Measurements from ENCODE around the gene ANGPTL5.

DNA sequence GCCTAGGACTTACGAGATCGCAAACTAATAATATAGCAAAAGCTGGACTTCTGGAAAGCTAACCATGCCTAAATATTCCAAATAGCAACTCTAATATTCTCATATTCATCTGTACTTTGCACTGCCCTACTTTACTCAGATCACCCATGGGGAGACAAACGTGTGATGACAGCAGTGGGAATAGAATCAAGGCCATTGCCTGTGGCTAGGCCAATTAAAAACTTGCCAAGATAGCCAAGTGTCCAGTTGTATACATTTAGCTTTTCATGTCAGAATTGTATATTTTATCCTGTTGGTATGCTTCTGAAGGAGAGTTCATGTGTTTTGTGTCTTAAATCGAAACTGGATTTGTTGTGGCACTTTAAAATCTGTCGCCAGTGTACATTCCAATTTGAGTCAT is 2.7 kb downstream of the ANGPTL5 start:
- TF ChIP-seq, protein P1, sequence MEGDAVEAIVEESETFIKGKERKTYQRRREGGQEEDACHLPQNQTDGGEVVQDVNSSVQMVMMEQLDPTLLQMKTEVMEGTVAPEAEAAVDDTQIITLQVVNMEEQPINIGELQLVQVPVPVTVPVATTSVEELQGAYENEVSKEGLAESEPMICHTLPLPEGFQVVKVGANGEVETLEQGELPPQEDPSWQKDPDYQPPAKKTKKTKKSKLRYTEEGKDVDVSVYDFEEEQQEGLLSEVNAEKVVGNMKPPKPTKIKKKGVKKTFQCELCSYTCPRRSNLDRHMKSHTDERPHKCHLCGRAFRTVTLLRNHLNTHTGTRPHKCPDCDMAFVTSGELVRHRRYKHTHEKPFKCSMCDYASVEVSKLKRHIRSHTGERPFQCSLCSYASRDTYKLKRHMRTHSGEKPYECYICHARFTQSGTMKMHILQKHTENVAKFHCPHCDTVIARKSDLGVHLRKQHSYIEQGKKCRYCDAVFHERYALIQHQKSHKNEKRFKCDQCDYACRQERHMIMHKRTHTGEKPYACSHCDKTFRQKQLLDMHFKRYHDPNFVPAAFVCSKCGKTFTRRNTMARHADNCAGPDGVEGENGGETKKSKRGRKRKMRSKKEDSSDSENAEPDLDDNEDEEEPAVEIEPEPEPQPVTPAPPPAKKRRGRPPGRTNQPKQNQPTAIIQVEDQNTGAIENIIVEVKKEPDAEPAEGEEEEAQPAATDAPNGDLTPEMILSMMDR (IDR thresholded peaks at IDR 0.05) = no peak
- TF ChIP-seq POLR2AphosphoS5 (IDR thresholded peaks at IDR 0.05; ENCODE audit: low read depth, low read length) (no peak), SIN3A (IDR thresholded peaks at IDR 0.05; ENCODE audit: borderline replicate concordance, insufficient read depth, low read depth, low read length) (no peak)
